Measurements from ENCODE around the gene KIF12.

KIF12 gene

GRCh38 chr9:114105236-114105635 lies 6.1 kb upstream of the KIF12 start:
- DNase-seq, result no peak

- DNase-seq, result no peak
These were observed 3.4 kb upstream of the KIF12 start for GRCh38 chr9:114102484-114102883.

- no peak for DNase-seq
These were observed 1.4 kb upstream of the KIF12 start for GRCh38 chr9:114100536-114100935.

GRCh38 chr9:114099669-114100270 lies 678 bp upstream of the KIF12 start:
- no peak for DNase-seq

- no peak for DNase-seq
These were observed 814 bp downstream of the KIF12 start for GRCh38 chr9:114098021-114098935.

- DNase-seq, result peak; percentile 28
These were observed 1.5 kb downstream of the KIF12 start for GRCh38 chr9:114097613-114098020.

- DNase-seq, result no peak
These were observed 2.1 kb downstream of the KIF12 start for GRCh38 chr9:114096866-114097612.

GRCh38 chr9:114096041-114096511 lies 3.0 kb downstream of the KIF12 start:
- DNase-seq, result no peak

GRCh38 chr9:114094971-114095370 lies 4.1 kb downstream of the KIF12 start:
- DNase-seq, result no peak

GRCh38 chr9:114093761-114094505 lies 5.2 kb downstream of the KIF12 start:
- no peak for DNase-seq

GRCh38 chr9:114093031-114093471 lies 6.0 kb downstream of the KIF12 start:
- DNase-seq, result no peak

GRCh38 chr9:114092336-114092735 lies 6.8 kb downstream of the KIF12 start:
- no peak for DNase-seq

GRCh38 chr9:114091711-114092110 lies 7.4 kb downstream of the KIF12 start:
- no peak for DNase-seq

GRCh38 chr9:114090798-114091197 lies 8.3 kb downstream of the KIF12 start:
- no peak for DNase-seq

GRCh38 chr9:114089206-114089840 lies 9.8 kb downstream of the KIF12 start:
- no peak for DNase-seq

GRCh38 chr9:114088571-114089170 lies 10.4 kb downstream of the KIF12 start:
- no peak for DNase-seq

GRCh38 chr9:114087721-114088120 lies 11.4 kb downstream of the KIF12 start:
- no peak for DNase-seq

- no peak for DNase-seq
These were observed 12.5 kb downstream of the KIF12 start for GRCh38 chr9:114086607-114087006.

- no peak for DNase-seq
These were observed 13.1 kb downstream of the KIF12 start for GRCh38 chr9:114086009-114086408.

GRCh38 chr9:114085387-114085789 lies 13.7 kb downstream of the KIF12 start:
- no peak for DNase-seq

Measured in fibroblast of skin of abdomen (primary cell).